H9 (cell line): ENCODE data around the gene IL24. TPM values are rescaled to one million over a fixed set of nuclear protein-coding genes. Genes with fewer than 3 reads are reported as not detected.

Experiments used
- DNase-seq: peaks from one replicate; pipeline ENCODE4 v3.0.0-alpha.2; 2017
- H2AFZ ChIP-seq: one replicate; pipeline ENCODE4 v1.6.1; 2013; ENCODE audit warnings: mild to moderate bottlenecking, low read length, control low read depth, moderate library complexity
- H2AK5ac ChIP-seq: 2 replicates; pipeline ENCODE4 v1.6.1; 2013; ENCODE audit warnings: low read length, control low read depth, mixed read lengths; ENCODE audit not compliant: insufficient read length
- H2BK120ac ChIP-seq: one replicate; pipeline ENCODE4 v1.6.1; 2013; ENCODE audit warnings: low read depth, mild to moderate bottlenecking, low read length, control low read depth, inconsistent platforms; ENCODE audit not compliant: poor library complexity, severe bottlenecking
- H2BK12ac ChIP-seq: 2 replicates; pipeline ENCODE4 v1.6.1; 2013; ENCODE audit warnings: low read length, control low read depth, mixed read lengths, low read depth; ENCODE audit not compliant: insufficient read length
- H2BK15ac ChIP-seq: 2 replicates; pipeline ENCODE4 v1.6.1; 2013; ENCODE audit warnings: low read depth, low read length, control low read depth
- H2BK20ac ChIP-seq: one replicate; pipeline ENCODE4 v1.6.1; 2013; ENCODE audit warnings: low read depth, mild to moderate bottlenecking, low read length, control low read depth, inconsistent platforms; ENCODE audit not compliant: poor library complexity, severe bottlenecking
- H2BK5ac ChIP-seq: 2 replicates; pipeline ENCODE4 v1.6.1; 2013; ENCODE audit warnings: low read length, control low read depth, mixed read lengths; ENCODE audit not compliant: insufficient read length
- H3K14ac ChIP-seq: 2 replicates; pipeline ENCODE4 v1.6.1; 2013; ENCODE audit warnings: low read length, control low read depth; ENCODE audit not compliant: insufficient read depth
- H3K18ac ChIP-seq: 2 replicates; pipeline ENCODE4 v1.6.1; 2013; ENCODE audit warnings: low read depth, mild to moderate bottlenecking, mixed read lengths, low read length, control low read depth; ENCODE audit not compliant: insufficient read length
- H3K23ac ChIP-seq: 2 replicates; pipeline ENCODE4 v1.6.1; 2013; ENCODE audit warnings: low read length, control low read depth, mixed read lengths, low read depth; ENCODE audit not compliant: insufficient read length
- H3K23me2 ChIP-seq: 2 replicates; pipeline ENCODE4 v1.6.1; 2013; ENCODE audit warnings: low read depth, mild to moderate bottlenecking, mixed read lengths, low read length, control low read depth; ENCODE audit not compliant: insufficient read length, poor library complexity, severe bottlenecking
- H3K27ac ChIP-seq: 2 replicates; pipeline ENCODE4 v1.5.1; 2013; ENCODE audit warnings: low read length, control low read depth, mixed read lengths, low read depth; ENCODE audit not compliant: insufficient read length
- H3K27me3 ChIP-seq: 2 replicates; pipeline ENCODE4 v1.6.1; 2013; ENCODE audit warnings: low read length, control low read depth, inconsistent platforms; ENCODE audit not compliant: insufficient read depth
- H3K4ac ChIP-seq: 2 replicates; pipeline ENCODE4 v1.6.1; 2013; ENCODE audit warnings: low read depth, mild to moderate bottlenecking, control low read depth, inconsistent platforms, low read length, moderate library complexity
- H3K4me1 ChIP-seq: 2 replicates; pipeline ENCODE4 v1.6.1; 2013; ENCODE audit warnings: low read length, control low read depth, inconsistent platforms; ENCODE audit not compliant: insufficient read depth
- H3K4me2 ChIP-seq: 2 replicates; pipeline ENCODE4 v1.6.1; 2013; ENCODE audit warnings: low read length, control low read depth, mixed read lengths; ENCODE audit not compliant: insufficient read length, insufficient read depth
- H3K56ac ChIP-seq: 2 replicates; pipeline ENCODE4 v1.6.1; 2013; ENCODE audit warnings: low read depth, mild to moderate bottlenecking, mixed read lengths, low read length, control low read depth; ENCODE audit not compliant: insufficient read length
- H3K79me1 ChIP-seq: 2 replicates; pipeline ENCODE4 v1.6.1; 2013; ENCODE audit warnings: low read depth, mild to moderate bottlenecking, moderate library complexity, low read length, control low read depth, inconsistent platforms; ENCODE audit not compliant: insufficient read depth, poor library complexity, severe bottlenecking
- H3K79me2 ChIP-seq: 2 replicates; pipeline ENCODE4 v1.6.1; 2013; ENCODE audit warnings: low read length, control low read depth, inconsistent platforms; ENCODE audit not compliant: insufficient read depth
- H3K9ac ChIP-seq: 2 replicates; pipeline ENCODE4 v1.6.1; 2013; ENCODE audit warnings: low read length, control low read depth, mixed read lengths; ENCODE audit not compliant: insufficient read length; ENCODE audit errors: extremely low read depth
- H3K9me3 ChIP-seq: one replicate; pipeline ENCODE4 v1.6.1; 2013; ENCODE audit warnings: low read depth, low read length, inconsistent platforms; ENCODE audit not compliant: control insufficient read depth
- H3T11ph ChIP-seq: one replicate; pipeline ENCODE4 v1.6.1; 2013; ENCODE audit warnings: mild to moderate bottlenecking, low read length, control low read depth, inconsistent platforms
- H4K20me1 ChIP-seq: one replicate; pipeline ENCODE4 v1.6.1; 2013; ENCODE audit not compliant: control insufficient read depth, insufficient read length, insufficient read depth
- H4K5ac ChIP-seq: 2 replicates; pipeline ENCODE4 v1.6.1; 2013; ENCODE audit warnings: low read depth, mild to moderate bottlenecking, mixed read lengths, low read length, control low read depth; ENCODE audit not compliant: insufficient read length
- H4K8ac ChIP-seq: replicated peaks from 2 replicates; pipeline ENCODE4 v1.6.1; 2013; ENCODE audit warnings: low read length, control low read depth, mixed read lengths, low read depth; ENCODE audit not compliant: insufficient read length
- H4K91ac ChIP-seq: 2 replicates; pipeline ENCODE4 v1.6.1; 2013; ENCODE audit warnings: low read depth, mild to moderate bottlenecking, moderate library complexity, mixed read lengths, low read length, control low read depth; ENCODE audit not compliant: insufficient read length
- H3K27ac Mint-ChIP-seq, 3 experiments: 2 replicates in 2 of 3; 3 replicates in 1 of 3; pipeline ENCODE4 v1.8.0; 2020 to 2021; ENCODE audit warnings: mixed read lengths in 3 of 3, mild to moderate bottlenecking in 1 of 3, moderate library complexity in 1 of 3
- H3K27me3 Mint-ChIP-seq: 2 replicates; pipeline ENCODE4 v1.8.0; 2021; ENCODE audit warnings: low read depth, mild to moderate bottlenecking, moderate library complexity, mixed read lengths
- H3K36me3 Mint-ChIP-seq, 3 experiments: 2 replicates in 2 of 3; 3 replicates in 1 of 3; pipeline ENCODE4 v1.8.0; 2020 to 2021; ENCODE audit warnings: low read depth in 3 of 3, mixed read lengths in 3 of 3; ENCODE audit not compliant: insufficient read depth in 1 of 3
- H3K4me1 Mint-ChIP-seq, 2 experiments: 2 replicates each; pipeline ENCODE4 v1.8.0; 2020; ENCODE audit warnings: mixed read lengths in 2 of 2
- H3K4me3 Mint-ChIP-seq, 2 experiments: 2 replicates in 1 of 2; 3 replicates in 1 of 2; pipeline ENCODE4 v1.8.0; 2020 to 2021; ENCODE audit warnings: mild to moderate bottlenecking in 2 of 2, mixed read lengths in 2 of 2, moderate library complexity in 1 of 2
- H3K9me3 Mint-ChIP-seq, 2 experiments: 2 replicates in 1 of 2; 3 replicates in 1 of 2; pipeline ENCODE4 v1.8.0; 2020; ENCODE audit warnings: mild to moderate bottlenecking in 2 of 2, mixed read lengths in 2 of 2, moderate library complexity in 1 of 2
- CTCF ChIP-seq: fragments of 200-600 bp; sonication (generic); conservative IDR thresholded peaks from 3 replicates; pipeline ENCODE4 v1.8.0; 2021; ENCODE audit warnings: antibody characterized with exemption, mild to moderate bottlenecking
- WGBS: extraction: QIAGEN DNeasy Blood & Tissue Kit; methylation state at CpG from one replicate; pipeline ENCODE4 v1.1.7; 2013; ENCODE audit warnings: missing lambda C conversion rate, low lambda C conversion rate, mixed read lengths; ENCODE audit not compliant: insufficient read length; ENCODE audit errors: extremely low coverage; 5-methylcytosine and 5-hydroxymethylcytosine counted together
- total RNA-seq: library from RNA; stranded (reverse); gene quantifications from 2 replicates; pipeline ENCODE4 v1.2.1, GENCODE V29; 2021

Gene IL24
- total RNA-seq, 1 experiment from 2014 or later = not detected

- no peaks in the 10 kb centered on the region for H3K9me3 Mint-ChIP-seq
- WGBS = no CpG with 5 or more reads among the region's 8 CpGs
- no peak overlapping the region for H4K5ac ChIP-seq
- H4K20me1 ChIP-seq = no peaks in the 10 kb centered on the region
- H3K4me2 ChIP-seq = no peak overlapping the region
- H2BK20ac ChIP-seq = no peak overlapping the region
- H3K56ac ChIP-seq = no peak overlapping the region
- no peaks in the 10 kb centered on the region for H3K27me3 ChIP-seq
- no peak overlapping the region for H3K4ac ChIP-seq
- no peaks in the 10 kb centered on the region for H3K9me3 ChIP-seq
- H3K14ac ChIP-seq = no peak overlapping the region
- H3K27me3 Mint-ChIP-seq = peaks cover 4% of the 10 kb centered on the region; the same call in 1 of the 2 replicates
- peak; percentile 88 for TF ChIP-seq CTCF
- no peak overlapping the region for H2BK15ac ChIP-seq
- H3K23ac ChIP-seq = no peak overlapping the region
- H3K36me3 Mint-ChIP-seq = no peaks in the 10 kb centered on the region
- H2BK120ac ChIP-seq = no peak overlapping the region
- H4K91ac ChIP-seq = no peak overlapping the region
- H3K4me3 Mint-ChIP-seq = no peak overlapping the region
- no peaks in the 10 kb centered on the region for H3K79me1 ChIP-seq
- peaks cover 2 to 3% of the 10 kb centered on the region in 2 experiments; a peak in 2 of 4 replicates for H3K4me1 Mint-ChIP-seq
- no peaks in the 10 kb centered on the region for H3K23me2 ChIP-seq
- H3K18ac ChIP-seq = no peak overlapping the region
- H3K9ac ChIP-seq = no peak overlapping the region
- H4K8ac ChIP-seq = no peak overlapping the region
- no peak overlapping the region for H3K27ac Mint-ChIP-seq
- no peak overlapping the region for H2BK5ac ChIP-seq
- no peak overlapping the region for H2AFZ ChIP-seq
- peak; percentile 81 for DNase-seq
- H2AK5ac ChIP-seq = no peak overlapping the region
- H3K79me2 ChIP-seq = no peaks in the 10 kb centered on the region
- H3K27ac ChIP-seq = no peak overlapping the region
- H2BK12ac ChIP-seq = no peak overlapping the region
- H3T11ph ChIP-seq = no peak overlapping the region
- no peaks in the 10 kb centered on the region for H3K4me1 ChIP-seq
These were observed 36.2 kb downstream of the IL24 start for GRCh38 chr1:206933333-206933945.
